Left hindlimb (tissue), 1 donor: ENCODE measurements around the gene ZNF580.

Experiments
- DNase-seq: peaks from one replicate; pipeline ENCODE4 v3.0.0-alpha.2; 2018

The ZNF580 gene

DNA sequence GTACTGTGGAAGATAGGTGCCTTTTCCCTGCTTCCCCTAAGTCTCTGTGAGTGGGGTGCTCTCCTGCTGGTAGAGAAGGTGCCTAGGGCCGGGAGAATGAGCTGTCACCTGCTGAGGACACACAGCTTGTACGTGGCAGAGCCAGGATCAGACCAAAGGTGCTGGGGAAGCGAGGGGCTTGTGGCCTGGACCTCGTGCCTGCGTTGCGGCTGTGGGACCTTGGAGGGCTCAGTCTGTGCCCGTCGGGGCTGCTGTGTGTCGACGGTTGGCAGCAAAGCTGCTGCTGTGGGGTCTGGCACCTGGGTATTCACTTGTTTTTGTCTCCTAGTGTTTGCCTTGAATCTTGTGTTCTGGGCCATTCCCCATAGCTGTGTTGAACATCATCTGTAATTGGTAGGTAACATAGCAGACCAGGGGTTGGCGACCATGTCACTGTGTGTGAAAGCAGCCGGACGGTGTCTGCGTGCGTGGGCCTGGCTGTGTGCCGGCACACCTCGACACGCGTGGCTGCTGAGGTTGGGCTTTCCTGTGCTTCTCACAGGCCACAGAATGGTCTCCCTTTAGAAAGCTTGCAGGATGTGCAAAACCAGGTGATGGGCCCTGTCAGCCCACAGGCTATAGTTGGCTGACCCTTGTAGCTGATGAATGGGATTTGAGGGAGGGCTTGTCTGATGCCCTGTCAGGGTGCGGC lies 23.2 kb downstream of the ZNF580 start:
- no peak for DNase-seq

GRCh38 chr19:55666343-55667005 lies 25.7 kb downstream of the ZNF580 start:
- DNase-seq = no peak

DNA sequence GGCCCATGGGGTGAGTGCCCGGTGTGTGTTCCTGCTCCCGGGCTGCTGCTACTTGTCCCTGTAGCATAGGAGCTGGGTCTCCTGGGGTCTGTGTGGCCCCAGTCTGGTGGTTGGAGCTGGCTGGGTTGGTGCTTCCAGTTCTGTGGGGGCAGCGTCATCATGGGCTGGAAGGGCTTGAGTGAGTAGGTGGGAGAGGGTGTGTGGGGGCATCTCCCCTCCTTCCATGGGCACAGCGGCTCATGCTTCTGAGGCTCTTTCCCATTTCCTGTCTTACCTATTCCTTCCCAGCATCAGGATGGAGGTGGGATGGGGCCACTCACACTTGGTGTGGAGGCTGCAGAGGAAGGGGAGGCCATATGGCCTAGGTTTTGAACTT lies 26.2 kb downstream of the ZNF580 start:
- no peak for DNase-seq

DNA sequence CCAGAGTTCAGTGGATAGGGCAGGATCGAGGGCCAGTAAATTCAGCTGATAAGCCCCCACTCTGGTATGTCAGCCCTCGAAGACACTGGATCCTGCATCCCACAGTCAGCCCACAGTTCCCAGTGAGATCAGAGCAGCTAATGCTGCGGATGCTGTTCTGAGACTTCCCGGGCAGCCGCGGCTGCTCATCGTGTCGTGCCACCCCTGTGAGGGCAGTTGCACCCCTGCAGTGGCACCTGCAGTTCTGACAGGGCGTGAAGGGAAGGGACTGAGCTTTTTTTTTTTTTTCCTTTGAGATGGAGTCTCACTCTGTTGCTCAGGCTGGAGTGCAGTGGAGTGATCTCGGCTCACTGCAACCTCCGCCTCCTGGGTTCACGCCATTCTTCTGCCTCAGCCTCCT lies 26.7 kb downstream of the ZNF580 start:
- no peak for DNase-seq

DNA sequence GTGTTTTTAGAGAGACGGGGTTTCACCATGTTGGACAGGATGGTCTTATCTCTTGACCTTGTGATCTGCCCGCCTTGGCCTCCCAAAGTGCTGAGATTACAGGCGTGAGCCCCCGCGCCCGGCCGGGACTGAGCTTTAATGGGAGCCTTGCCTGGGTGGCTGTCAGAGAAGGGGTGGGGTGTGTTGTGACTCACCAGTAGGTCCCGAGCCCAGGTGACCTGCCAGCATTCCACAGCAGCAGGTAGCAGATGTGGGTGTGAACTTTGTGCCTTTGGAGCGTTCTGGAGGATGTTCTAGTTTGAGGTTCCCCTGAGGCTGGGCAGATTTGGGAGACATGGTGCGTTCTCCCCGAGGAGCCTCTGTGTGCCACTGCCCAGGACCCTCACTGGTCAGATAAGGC lies 27.2 kb downstream of the ZNF580 start:
- no peak for DNase-seq

- DNase-seq = no peak
Measured at GRCh38 chr19:55668603-55669348, 28.0 kb downstream of the ZNF580 start.

DNA sequence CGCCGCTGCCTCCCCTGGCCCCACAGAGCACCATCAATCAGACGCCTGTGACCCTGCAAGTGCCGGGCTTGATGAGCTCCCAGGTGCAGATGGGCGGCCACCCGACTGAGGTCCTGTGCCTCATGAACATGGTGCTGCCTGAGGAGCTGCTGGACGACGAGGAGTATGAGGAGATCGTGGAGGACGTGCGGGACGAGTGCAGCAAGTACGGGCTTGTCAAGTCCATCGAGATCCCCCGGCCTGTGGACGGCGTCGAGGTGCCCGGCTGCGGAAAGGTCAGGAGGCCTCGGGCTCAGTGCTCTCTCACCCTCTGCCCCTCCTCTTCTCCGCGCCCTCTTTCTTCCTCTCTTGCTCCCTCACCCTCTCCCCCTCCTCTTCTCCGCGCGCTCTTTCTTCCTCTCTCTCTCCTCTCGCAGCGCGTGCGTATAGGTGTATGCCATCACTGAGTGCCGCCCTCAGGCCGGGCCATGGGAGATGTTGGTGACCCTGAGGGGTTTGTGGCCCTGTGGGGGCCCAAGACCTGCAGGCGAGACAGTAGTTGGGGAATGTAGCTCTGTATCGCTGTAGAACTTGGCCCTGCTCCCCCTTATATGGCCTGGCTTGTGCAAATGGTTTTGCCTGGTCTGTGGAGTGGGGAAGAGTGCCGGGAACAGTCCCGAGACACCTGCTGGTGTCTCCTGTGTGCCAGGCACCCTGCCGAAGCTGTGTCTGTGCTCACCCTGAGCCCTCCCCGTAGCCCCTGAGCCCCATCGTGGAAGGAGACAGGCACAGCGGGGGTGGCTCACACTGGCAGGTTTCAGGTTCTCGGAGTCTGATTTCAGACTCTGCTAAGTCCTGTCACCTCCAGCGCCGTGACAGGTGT lies 28.8 kb downstream of the ZNF580 start:
- DNase-seq = no peak

- peak; percentile 75 for DNase-seq
Measured at GRCh38 chr19:55670280-55671053, 29.7 kb downstream of the ZNF580 start.

DNA sequence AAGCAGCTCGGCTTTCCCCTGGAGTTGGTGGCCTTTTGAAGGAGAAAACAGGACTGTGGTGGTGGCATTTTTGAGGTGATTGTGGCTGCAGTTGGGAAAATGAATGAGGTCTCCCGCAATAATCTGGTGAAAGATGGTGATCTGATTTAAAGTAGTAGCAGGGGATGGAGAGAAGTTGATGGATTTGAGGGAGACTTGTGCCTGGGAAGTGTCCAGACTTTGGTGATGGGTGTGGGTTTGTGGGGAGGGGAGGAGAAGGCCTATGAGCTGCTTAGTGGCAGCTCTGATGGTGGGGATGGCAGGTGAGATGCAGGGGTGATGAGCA lies 30.2 kb downstream of the ZNF580 start:
- DNase-seq = no peak

DNA sequence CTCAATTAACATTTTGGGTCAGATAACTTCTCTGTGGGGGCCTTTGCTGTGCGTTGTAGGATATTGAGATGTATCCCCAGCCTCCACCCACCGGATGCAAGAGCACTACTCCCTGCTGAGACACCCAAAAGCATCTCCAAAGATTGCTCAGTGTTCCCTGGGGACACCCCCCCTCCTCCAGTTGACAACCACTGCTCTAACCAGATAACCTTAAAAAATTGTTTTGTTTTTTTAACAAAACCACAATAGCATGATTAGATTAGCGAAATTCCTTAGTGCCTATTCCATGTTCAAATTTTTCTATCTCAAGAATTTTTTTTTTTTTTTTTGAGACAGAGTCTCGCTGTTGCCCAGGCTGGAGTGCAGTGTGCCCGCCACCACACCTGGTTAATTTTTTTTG lies 31.6 kb downstream of the ZNF580 start:
- no peak for DNase-seq

DNA sequence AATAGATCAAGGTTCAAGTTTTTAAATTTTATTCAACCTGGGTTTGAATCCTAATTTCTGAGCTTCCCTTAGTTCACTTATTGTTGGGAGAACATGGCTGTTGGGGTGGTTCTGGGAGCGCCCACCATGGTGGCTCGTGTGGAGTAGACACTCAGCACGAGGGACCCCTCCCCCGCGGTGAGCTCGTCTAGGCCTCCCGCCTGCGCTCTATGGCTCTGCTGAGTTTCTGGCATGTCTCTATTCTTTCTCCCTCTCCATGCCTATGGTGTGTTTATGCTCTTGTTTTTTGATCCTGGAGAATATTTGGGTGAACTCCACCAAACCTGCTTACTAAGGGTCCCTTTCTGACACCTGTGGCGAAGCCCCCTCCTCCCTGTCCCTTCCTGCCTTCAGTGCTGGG lies 32.7 kb downstream of the ZNF580 start:
- DNase-seq = no peak

DNA sequence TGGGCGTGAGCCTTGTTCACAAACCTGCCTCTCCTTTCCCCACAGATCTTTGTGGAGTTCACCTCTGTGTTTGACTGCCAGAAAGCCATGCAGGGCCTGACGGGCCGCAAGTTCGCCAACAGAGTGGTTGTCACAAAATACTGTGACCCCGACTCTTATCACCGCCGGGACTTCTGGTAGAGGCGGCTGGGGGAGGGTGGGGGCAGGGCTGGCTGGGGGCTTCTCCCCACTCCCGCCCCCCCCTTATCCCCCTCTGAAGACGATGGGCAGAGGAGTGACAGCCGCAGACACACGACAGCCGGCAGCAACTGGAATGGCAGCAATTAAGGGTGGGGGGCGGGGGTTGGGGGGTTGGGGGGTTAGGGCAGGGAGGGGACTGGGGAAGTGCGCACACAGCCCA lies 33.1 kb downstream of the ZNF580 start:
- no peak for DNase-seq

- no peak for DNase-seq
Measured at GRCh38 chr19:55674459-55674840, 33.6 kb downstream of the ZNF580 start.

DNA sequence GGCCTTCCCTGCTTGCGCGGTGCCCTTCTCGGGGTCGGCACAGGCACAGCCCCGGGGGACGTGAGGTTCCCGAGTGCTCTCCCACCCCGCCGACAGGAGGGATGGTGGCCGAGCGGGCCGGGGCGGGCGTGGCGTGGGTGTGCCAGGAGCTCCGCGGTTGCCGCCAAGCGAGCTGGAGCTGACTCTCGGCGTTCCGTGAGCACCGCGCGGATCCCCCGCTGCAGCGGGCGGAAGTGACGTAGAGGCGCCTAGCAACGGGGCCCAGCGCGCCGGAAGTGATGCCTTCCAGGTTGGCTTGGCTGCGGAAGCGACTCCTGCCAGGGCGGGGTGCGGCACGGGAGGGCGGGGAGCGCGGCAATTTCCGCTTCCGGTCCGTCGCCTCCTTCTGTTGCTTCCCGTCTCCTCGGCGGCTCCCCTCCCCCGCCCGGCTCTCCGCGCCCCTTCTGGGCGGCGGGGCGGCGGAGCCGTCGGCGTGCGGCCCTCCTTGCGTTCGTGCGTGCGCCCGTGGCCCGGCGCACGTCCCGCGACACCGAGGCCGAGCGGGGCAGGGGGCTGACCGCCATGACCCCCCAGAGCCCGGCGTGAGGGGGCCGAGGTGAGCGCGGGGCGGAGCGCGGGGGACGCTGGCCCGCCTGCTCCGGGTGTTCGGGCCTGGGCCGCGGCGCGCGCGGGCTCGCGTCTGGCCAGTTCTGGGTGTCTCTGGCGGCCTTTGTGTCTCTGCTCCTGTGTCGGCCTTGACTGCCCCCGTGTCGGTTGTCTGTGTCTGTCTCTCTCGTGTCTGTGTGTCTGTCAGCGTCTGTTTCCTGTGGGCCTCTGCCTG lies 34.2 kb downstream of the ZNF580 start, which contains the start of gene EPN1:
Gene EPN1, plus strand, starts transcription at position 386 of the 820 bp plus-strand sequence. CDS start 3,402 bp downstream, outside the sequence.
- DNase-seq = peak; percentile 97

DNA sequence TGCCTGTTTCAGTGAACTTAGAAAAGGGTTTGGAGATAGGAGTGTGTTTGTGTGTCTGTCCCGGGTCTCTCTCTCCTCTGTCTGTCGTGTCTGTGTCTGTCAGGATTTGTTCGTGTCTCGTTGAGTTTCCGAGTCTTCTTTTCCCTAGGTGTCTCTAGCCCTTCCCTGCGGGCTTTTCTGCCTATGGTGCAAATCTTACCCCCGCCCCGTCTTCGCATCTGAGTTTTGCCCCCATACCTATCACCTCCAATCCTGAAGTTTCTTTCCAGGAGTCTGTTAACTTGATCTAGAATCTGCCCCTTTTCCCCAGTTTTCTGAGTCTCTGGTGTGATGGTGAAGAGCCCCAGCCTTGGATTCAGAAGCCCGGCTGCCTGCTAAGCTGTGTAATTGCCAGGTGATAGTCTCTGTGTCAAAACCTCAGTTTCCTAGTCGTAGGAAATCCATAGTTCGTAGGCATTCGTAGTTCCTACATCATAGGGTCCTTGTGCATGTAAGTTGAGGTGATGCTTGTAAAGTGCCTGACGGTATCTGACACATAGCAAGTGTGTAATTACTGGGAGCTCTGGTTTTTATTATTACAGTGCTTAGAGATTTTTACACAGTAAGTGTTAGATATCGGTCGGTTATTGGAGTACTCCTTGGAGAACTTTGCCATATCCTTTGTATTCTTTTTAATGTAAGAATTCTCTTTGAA lies 35.0 kb downstream of the ZNF580 start:
- no peak for DNase-seq

DNA sequence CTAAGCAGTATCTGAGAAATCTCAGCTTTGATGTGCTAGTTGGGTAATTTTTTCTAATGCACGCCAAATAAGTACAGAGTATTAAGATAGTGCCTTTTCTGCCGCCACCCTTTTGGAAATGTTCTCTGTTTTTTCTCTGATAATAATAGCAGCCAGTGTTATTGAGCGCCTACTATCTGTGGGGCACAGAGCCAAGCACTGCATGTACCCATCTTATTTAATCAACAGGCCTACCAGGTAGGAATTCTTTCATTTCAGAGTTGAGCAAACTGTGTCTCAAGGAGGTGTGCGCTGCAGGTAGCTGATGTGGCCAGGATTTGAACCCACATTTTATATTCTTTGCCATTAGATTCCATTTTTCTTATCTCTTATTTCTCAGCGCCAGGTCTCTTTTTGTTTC lies 35.6 kb downstream of the ZNF580 start:
- no peak for DNase-seq

DNA sequence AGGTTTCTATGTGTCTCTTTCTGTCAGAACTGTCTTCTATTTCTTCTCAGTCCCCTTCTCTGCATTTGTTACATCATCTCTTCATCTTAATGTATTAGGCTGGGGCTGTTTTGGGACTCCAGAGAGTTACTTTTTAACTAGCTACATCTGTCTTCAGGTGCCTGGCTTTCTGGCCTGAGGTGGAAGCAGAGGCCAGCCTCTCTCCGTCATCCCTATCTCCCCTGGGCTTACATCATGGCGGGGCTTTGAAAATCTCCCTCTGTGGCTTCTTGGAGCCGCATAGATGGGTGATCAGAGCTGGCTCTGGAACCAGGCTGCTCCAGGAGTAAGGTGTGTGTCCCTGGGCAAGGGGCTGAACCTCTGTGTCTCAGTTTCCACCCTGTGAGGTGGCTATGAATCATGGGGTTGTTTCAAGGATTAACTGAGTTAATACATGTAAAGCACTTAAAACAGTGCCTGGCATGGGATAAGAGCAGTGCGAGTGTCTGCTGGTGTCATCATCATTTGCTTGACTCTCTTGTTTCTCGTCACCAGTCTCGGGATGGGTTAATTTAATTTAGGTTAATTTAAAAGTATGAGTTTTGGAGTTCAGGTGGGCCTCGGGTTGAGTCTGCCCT lies 36.2 kb downstream of the ZNF580 start:
- DNase-seq = no peak

DNA sequence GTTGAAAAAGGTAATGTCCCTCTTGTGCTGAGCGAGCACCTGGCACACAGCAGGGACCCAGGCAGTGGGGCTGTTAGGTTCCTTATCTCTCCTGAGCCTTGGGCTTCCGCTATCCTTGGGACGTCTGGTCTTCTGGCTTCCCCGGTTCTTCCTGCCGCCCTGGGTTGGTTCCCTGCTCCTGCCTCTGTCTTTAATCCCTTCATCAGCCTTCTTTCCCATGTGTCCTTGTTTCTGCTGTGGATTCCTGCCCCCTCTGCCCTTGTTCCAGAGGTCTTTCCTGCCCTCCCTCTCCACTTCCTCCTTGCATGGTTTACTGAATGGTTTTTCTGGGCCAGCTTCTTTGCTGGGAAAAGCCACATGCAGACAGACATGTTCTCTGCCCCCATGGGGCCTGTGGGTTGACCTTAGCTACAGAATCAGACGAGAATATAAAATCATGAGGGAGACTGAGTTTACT lies 36.8 kb downstream of the ZNF580 start:
- no peak for DNase-seq

DNA sequence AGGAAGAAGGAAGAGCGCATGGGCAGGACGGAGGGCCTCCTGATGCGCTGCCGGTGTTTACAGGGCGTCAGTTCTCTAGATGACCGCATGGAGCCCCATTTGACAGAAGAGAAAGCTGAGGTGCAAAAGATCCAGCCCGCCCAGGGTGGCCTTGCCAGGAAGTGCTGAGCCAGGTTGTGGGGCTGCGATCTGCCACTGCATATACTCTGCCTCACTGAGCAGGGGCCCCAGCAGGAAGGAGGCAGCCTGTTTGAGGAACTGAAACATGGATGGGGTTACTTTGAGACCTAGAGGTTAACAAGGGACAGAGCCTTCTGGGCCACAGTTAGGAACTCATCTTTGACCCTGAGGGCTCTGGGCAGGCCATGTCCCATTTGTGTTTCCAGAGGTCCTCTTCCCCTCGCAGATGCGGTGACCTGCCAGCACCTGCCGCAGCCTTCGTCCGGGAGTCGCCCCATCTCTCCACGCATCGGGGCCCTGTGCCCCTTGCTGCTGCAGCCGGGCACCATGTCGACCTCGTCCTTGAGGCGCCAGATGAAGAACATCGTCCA lies 37.4 kb downstream of the ZNF580 start:
- no peak for DNase-seq
